ENCODE results near the gene BLOC1S1. TPM values are rescaled to one million over a fixed set of nuclear protein-coding genes. Genes with fewer than 3 reads are reported as not detected.

BLOC1S1 gene
- total RNA-seq, result 100 to 1,000 TPM; 107 to 115 TPM

GRCh38 chr12:55715833-55716581, at the start of gene BLOC1S1:
BLOC1S1 (plus strand) TSS chr12:55716046; CDS start chr12:55716052, 6 bp downstream.
- Mint-ChIP-seq H3K9me3 (ENCODE audit: low read depth) (no peaks in the 10 kb centered on the region), H3K27me3 (peaks cover 2% of the 10 kb centered on the region), H3K4me1 (peaks cover 30% of the 10 kb centered on the region), H3K27ac (peak within 1 kb of the TSS; percentile 89), H3K36me3 (ENCODE audit: low read depth) (peaks cover 4% of the 10 kb centered on the region), H3K4me3 (peak within 1 kb of the TSS; percentile 86)
- intact Hi-C loops (cut with DNase I, micrococcal nuclease), result loop anchor here (1.0 to 10.0 kb wide), 10 partner anchors 13 to 731 kb away; partner anchors contain the start of genes CD63 (in 2 of the 2), PA2G4 (in 1 of the 2), RAB5B (in 1 of the 2) and SARNP (in 1 of the 2)
- ChIA-PET CTCF (interaction anchor here (0.7 to 6.6 kb wide), 9 partner anchors 9 to 1464 kb away, joined by 3 to 67 read pairs (median 4); partner anchors contain the start of genes CD63, ORMDL2 and SARNP), POLR2A (interaction anchor here (0.6 kb wide), 1 partner anchor 1357 kb away, joined by 4 read pairs; no protein-coding TSS in a partner anchor)
- ATAC-seq, result peak; percentile 94
- DNase-seq, result peak; percentile 97

GRCh38 chr12:55666508-55666907, 49.3 kb upstream of the BLOC1S1 start:
- POLR2A ChIA-PET, result no interaction called here
- DNase-seq (no peak), ATAC-seq (no peak)
- no peaks in the 10 kb centered on the region for H3K36me3 Mint-ChIP-seq (ENCODE audit: low read depth)
- H3K27me3 Mint-ChIP-seq, result peaks cover 2% of the 10 kb centered on the region
- CTCF ChIA-PET, result interaction anchor here (1.1 to 1.3 kb wide), 2 partner anchors 11 to 40 kb away, joined by 3 to 4 read pairs; no protein-coding TSS in a partner anchor
- H3K9me3 Mint-ChIP-seq (ENCODE audit: low read depth), result no peaks in the 10 kb centered on the region
- H3K4me1 Mint-ChIP-seq, result no peaks in the 10 kb centered on the region
- intact Hi-C loops (cut with DNase I, micrococcal nuclease), result no loop called here
- H3K4me3 Mint-ChIP-seq, result no peak overlapping the region
- no peak overlapping the region for H3K27ac Mint-ChIP-seq

- no peak for DNase-seq
- CTCF ChIA-PET, result interaction anchor here (0.5 to 1.7 kb wide), 3 partner anchors 8 to 211 kb away, joined by 3 to 6 read pairs (median 4); no protein-coding TSS in a partner anchor
- H3K9me3 Mint-ChIP-seq (ENCODE audit: low read depth), result no peaks in the 10 kb centered on the region
- no peak overlapping the region for H3K4me3 Mint-ChIP-seq
- no peaks in the 10 kb centered on the region for H3K4me1 Mint-ChIP-seq
- H3K36me3 Mint-ChIP-seq (ENCODE audit: low read depth), result no peaks in the 10 kb centered on the region
- intact Hi-C loops (cut with DNase I, micrococcal nuclease), result no loop called here
- no peak for ATAC-seq
- no peak overlapping the region for H3K27ac Mint-ChIP-seq
- POLR2A ChIA-PET, result no interaction called here
- H3K27me3 Mint-ChIP-seq, result peaks cover 6% of the 10 kb centered on the region
Observed at GRCh38 chr12:55670276-55670675, 45.6 kb upstream of the BLOC1S1 start.

- DNase-seq, result no peak
- Mint-ChIP-seq H3K27ac (no peak overlapping the region), H3K27me3 (peaks cover 12% of the 10 kb centered on the region), H3K4me3 (no peak overlapping the region), H3K4me1 (no peaks in the 10 kb centered on the region), H3K36me3 (ENCODE audit: low read depth) (no peaks in the 10 kb centered on the region), H3K9me3 (ENCODE audit: low read depth) (no peaks in the 10 kb centered on the region)
- POLR2A ChIA-PET, result no interaction called here
- CTCF ChIA-PET, result interaction anchor here (0.8 kb wide), 1 partner anchor 17 kb away, joined by 4 read pairs; no protein-coding TSS in a partner anchor
- ATAC-seq, result no peak
- intact Hi-C loops (cut with DNase I, micrococcal nuclease), result no loop called here
Observed at GRCh38 chr12:55671746-55672145, 44.1 kb upstream of the BLOC1S1 start.

- DNase-seq (no peak), ATAC-seq (no peak)
- no peak overlapping the region for H3K27ac Mint-ChIP-seq
- no peak overlapping the region for H3K4me3 Mint-ChIP-seq
- CTCF ChIA-PET, result interaction anchor here (0.6 to 2.8 kb wide), 5 partner anchors 17 to 1501 kb away, joined by 3 to 13 read pairs (median 3); no protein-coding TSS in a partner anchor
- H3K9me3 Mint-ChIP-seq (ENCODE audit: low read depth), result no peaks in the 10 kb centered on the region
- intact Hi-C loops (cut with DNase I, micrococcal nuclease), result no loop called here
- H3K36me3 Mint-ChIP-seq (ENCODE audit: low read depth), result no peaks in the 10 kb centered on the region
- H3K4me1 Mint-ChIP-seq, result no peaks in the 10 kb centered on the region
- POLR2A ChIA-PET, result no interaction called here
- H3K27me3 Mint-ChIP-seq, result peaks cover 12% of the 10 kb centered on the region
Observed at GRCh38 chr12:55673638-55674037, 42.2 kb upstream of the BLOC1S1 start.

GRCh38 chr12:55675666-55676065, 40.2 kb upstream of the BLOC1S1 start:
- CTCF ChIA-PET, result interaction anchor here (2.8 kb wide), 1 partner anchor 19 kb away, joined by 13 read pairs; no protein-coding TSS in a partner anchor
- H3K36me3 Mint-ChIP-seq (ENCODE audit: low read depth), result no peaks in the 10 kb centered on the region
- no peak overlapping the region for H3K4me3 Mint-ChIP-seq
- no peak overlapping the region for H3K27ac Mint-ChIP-seq
- no peaks in the 10 kb centered on the region for H3K9me3 Mint-ChIP-seq (ENCODE audit: low read depth)
- no peaks in the 10 kb centered on the region for H3K4me1 Mint-ChIP-seq
- no peak for DNase-seq
- intact Hi-C loops (cut with DNase I, micrococcal nuclease), result no loop called here
- no peak for ATAC-seq
- H3K27me3 Mint-ChIP-seq, result peaks cover 22% of the 10 kb centered on the region
- POLR2A ChIA-PET, result no interaction called here

GRCh38 chr12:55676707-55677106, 39.1 kb upstream of the BLOC1S1 start:
- Mint-ChIP-seq H3K36me3 (ENCODE audit: low read depth) (no peaks in the 10 kb centered on the region), H3K9me3 (ENCODE audit: low read depth) (no peaks in the 10 kb centered on the region), H3K4me3 (no peak overlapping the region), H3K27me3 (peaks cover 30% of the 10 kb centered on the region), H3K4me1 (peaks cover 9% of the 10 kb centered on the region), H3K27ac (no peak overlapping the region)
- no peak for DNase-seq
- ChIA-PET CTCF (interaction anchor here (1.0 kb wide), 1 partner anchor 20 kb away, joined by 3 read pairs; no protein-coding TSS in a partner anchor), POLR2A (interaction anchor here (0.5 kb wide), 1 partner anchor 12 kb away, joined by 3 read pairs; no protein-coding TSS in a partner anchor)
- intact Hi-C loops (cut with DNase I, micrococcal nuclease), result no loop called here
- no peak for ATAC-seq

GRCh38 chr12:55679691-55680090, 36.2 kb upstream of the BLOC1S1 start:
- ATAC-seq (no peak), DNase-seq (no peak)
- CTCF ChIA-PET, result no interaction called here
- H3K4me3 Mint-ChIP-seq, result no peak overlapping the region
- H3K27me3 Mint-ChIP-seq, result peaks cover 30% of the 10 kb centered on the region
- peaks cover 9% of the 10 kb centered on the region for H3K4me1 Mint-ChIP-seq
- no peak overlapping the region for H3K27ac Mint-ChIP-seq
- POLR2A ChIA-PET, result no interaction called here
- no peaks in the 10 kb centered on the region for H3K36me3 Mint-ChIP-seq (ENCODE audit: low read depth)
- no peaks in the 10 kb centered on the region for H3K9me3 Mint-ChIP-seq (ENCODE audit: low read depth)
- intact Hi-C loops (cut with DNase I, micrococcal nuclease), result no loop called here

GRCh38 chr12:55681142-55682077, 34.4 kb upstream of the BLOC1S1 start:
- CTCF ChIA-PET, result interaction anchor here (0.7 to 1.4 kb wide), 2 partner anchors 34 to 56 kb away, joined by 3 to 4 read pairs; partner anchors contain the start of gene BLOC1S1
- no peaks in the 10 kb centered on the region for H3K9me3 Mint-ChIP-seq (ENCODE audit: low read depth)

GRCh38 chr12:55682087-55682796, 33.6 kb upstream of the BLOC1S1 start:
- no peak for ATAC-seq
- POLR2A ChIA-PET, result no interaction called here
- no peaks in the 10 kb centered on the region for H3K36me3 Mint-ChIP-seq (ENCODE audit: low read depth)

More at GRCh38 chr12:55681142-55682077, 34.4 kb upstream of the BLOC1S1 start:
- Mint-ChIP-seq H3K4me3 (no peak overlapping the region), H3K36me3 (ENCODE audit: low read depth) (no peaks in the 10 kb centered on the region), H3K4me1 (peaks cover 9% of the 10 kb centered on the region), H3K27ac (no peak overlapping the region), H3K27me3 (peaks cover 26% of the 10 kb centered on the region)
- ATAC-seq, result peak; percentile 57
- intact Hi-C loops (cut with DNase I, micrococcal nuclease), result no loop called here
- POLR2A ChIA-PET, result interaction anchor here (0.6 kb wide), 1 partner anchor 31 kb away, joined by 8 read pairs; no protein-coding TSS in a partner anchor
- DNase-seq, result no peak

More at GRCh38 chr12:55682087-55682796, 33.6 kb upstream of the BLOC1S1 start:
- H3K4me3 Mint-ChIP-seq, result no peak overlapping the region
- intact Hi-C loops (cut with DNase I, micrococcal nuclease), result no loop called here
- H3K4me1 Mint-ChIP-seq, result peaks cover 11% of the 10 kb centered on the region
- no peak overlapping the region for H3K27ac Mint-ChIP-seq
- DNase-seq, result no peak
- CTCF ChIA-PET, result interaction anchor here (0.7 to 1.4 kb wide), 3 partner anchors 33 to 493 kb away, joined by 3 to 4 read pairs (median 3); partner anchors contain the start of gene BLOC1S1
- peaks cover 24% of the 10 kb centered on the region for H3K27me3 Mint-ChIP-seq
- no peaks in the 10 kb centered on the region for H3K9me3 Mint-ChIP-seq (ENCODE audit: low read depth)
